NCI-H2107 (cell line): Measurements from ENCODE around the gene TOR1AIP1.
"Not testable (repeated sequence)": the region's sequence is repeated elsewhere in the genome, so short reads cannot be mapped to it uniquely, and the experiment has no call there.

ENCODE experiments used
- DNase-seq: peaks from one replicate; lab custom pipeline; 2025; lab: John Stamatoyannopoulos, UW

TOR1AIP1 gene

GRCh38 chr1:179882253-179883039, at the start of gene TOR1AIP1:
TSS of gene TOR1AIP1 (plus strand) at chr1:179882285. CDS start at chr1:179882503, 218 bp downstream.
- DNase-seq: peak; percentile 99

- DNase-seq: not testable (repeated sequence)
Observed at GRCh38 chr1:179836686-179837445, 45.2 kb upstream of the TOR1AIP1 start.

GRCh38 chr1:179840107-179840506, 42.0 kb upstream of the TOR1AIP1 start:
- DNase-seq: no peak

- no peak for DNase-seq
Observed at GRCh38 chr1:179848233-179848632, 33.9 kb upstream of the TOR1AIP1 start.

- DNase-seq: no peak
Observed at GRCh38 chr1:179853102-179853501, 29.0 kb upstream of the TOR1AIP1 start.

- DNase-seq: not testable (repeated sequence)
Observed at GRCh38 chr1:179855831-179856230, 26.3 kb upstream of the TOR1AIP1 start.

- DNase-seq: no peak
Observed at GRCh38 chr1:179856296-179856695, 25.8 kb upstream of the TOR1AIP1 start.

- DNase-seq: no peak
Observed at GRCh38 chr1:179857009-179857408, 25.1 kb upstream of the TOR1AIP1 start.

GRCh38 chr1:179860652-179861051, 21.4 kb upstream of the TOR1AIP1 start:
- no peak for DNase-seq

- DNase-seq: no peak
Observed at GRCh38 chr1:179865377-179865776, 16.7 kb upstream of the TOR1AIP1 start.

- no peak for DNase-seq
Observed at GRCh38 chr1:179866616-179867015, 15.5 kb upstream of the TOR1AIP1 start.

- no peak for DNase-seq
Observed at GRCh38 chr1:179867493-179868330, 14.4 kb upstream of the TOR1AIP1 start.

GRCh38 chr1:179870870-179871269, 11.2 kb upstream of the TOR1AIP1 start:
- DNase-seq: no peak

GRCh38 chr1:179871940-179872339, 10.1 kb upstream of the TOR1AIP1 start:
- no peak for DNase-seq

- no peak for DNase-seq
Observed at GRCh38 chr1:179872558-179872957, 9.5 kb upstream of the TOR1AIP1 start.

GRCh38 chr1:179873438-179873851, 8.6 kb upstream of the TOR1AIP1 start:
- no peak for DNase-seq

- DNase-seq: no peak
Observed at GRCh38 chr1:179875596-179876299, 6.3 kb upstream of the TOR1AIP1 start.

- DNase-seq: no peak
Observed at GRCh38 chr1:179876300-179876715, 5.8 kb upstream of the TOR1AIP1 start.

GRCh38 chr1:179877586-179878265, 4.4 kb upstream of the TOR1AIP1 start, which contains the start of gene TOR1AIP2:
TSS of gene TOR1AIP2 (minus strand) at chr1:179877803. CDS start at chr1:179852665, 25,138 bp downstream.
- peak; percentile 75 for DNase-seq

- DNase-seq: no peak
Observed at GRCh38 chr1:179879797-179880196, 2.3 kb upstream of the TOR1AIP1 start.
